ENCODE measurements around the gene CLDN7.

CLDN7 gene

DNA sequence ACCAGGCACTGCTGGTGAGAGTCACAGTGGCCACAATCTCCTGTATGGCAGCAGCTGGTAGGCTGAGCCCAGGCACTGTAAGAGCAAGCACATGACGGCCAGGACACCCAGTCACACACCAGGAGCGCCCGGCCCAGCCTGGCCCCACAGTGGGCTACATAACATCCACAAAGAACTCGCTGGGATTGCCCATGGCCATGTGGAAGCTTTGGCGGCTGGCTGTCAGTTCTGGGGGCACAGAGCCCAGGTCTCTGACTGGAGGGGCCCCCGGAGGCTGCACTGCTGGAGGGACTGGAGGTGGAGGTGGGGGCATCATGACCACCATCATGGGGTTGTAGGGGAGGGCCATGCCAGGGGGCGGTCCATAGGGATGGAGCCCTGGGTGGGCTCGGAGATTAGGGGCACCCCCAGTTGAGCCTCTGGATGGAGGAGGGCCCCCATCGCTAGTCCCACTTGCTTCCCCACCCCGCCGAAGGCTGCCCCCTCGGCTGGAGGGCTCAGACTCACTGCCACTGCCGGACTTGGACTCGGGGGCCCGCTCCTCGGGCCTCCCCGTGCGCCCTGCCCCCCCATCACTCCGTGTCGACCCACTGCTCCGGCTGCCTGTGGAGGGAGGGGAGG, 36.5 kb downstream of the CLDN7 start:
- Histone ChIP-seq H3K27me3 (replicated peaks; ENCODE audit: control insufficient read depth, insufficient read depth, low read length) (no peaks in the 10 kb centered on the region), H3K4me3 (replicated peaks; ENCODE audit: low read depth, low read length) (no peak overlapping the region)

DNA sequence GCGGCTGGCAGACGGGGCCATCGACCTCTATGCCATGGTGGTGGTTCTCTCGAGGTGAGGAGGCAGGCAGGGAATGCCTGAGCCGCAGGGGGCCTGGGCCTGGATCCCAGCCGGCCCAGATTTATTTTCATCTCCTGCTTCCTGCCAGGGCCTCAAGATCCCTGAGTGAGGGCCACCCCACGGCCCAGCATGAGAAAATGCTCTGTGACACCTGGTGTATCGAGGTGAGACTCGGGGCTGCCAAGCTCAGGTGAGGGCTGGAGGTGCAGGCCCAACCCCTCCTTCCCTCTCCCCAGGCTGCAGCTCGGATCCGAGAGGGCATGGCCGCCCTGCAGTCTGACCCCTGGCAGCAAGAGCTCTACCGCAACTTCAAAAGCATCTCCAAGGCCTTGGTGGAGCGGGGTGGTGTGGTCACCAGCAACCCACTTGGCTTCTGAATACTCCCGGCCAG, 37.6 kb downstream of the CLDN7 start:
- peaks cover 39% of the 10 kb centered on the region for H3K36me3 ChIP-seq (ENCODE audit: control insufficient read depth, insufficient read depth, low read length)
- TF ChIP-seq, protein P1, sequence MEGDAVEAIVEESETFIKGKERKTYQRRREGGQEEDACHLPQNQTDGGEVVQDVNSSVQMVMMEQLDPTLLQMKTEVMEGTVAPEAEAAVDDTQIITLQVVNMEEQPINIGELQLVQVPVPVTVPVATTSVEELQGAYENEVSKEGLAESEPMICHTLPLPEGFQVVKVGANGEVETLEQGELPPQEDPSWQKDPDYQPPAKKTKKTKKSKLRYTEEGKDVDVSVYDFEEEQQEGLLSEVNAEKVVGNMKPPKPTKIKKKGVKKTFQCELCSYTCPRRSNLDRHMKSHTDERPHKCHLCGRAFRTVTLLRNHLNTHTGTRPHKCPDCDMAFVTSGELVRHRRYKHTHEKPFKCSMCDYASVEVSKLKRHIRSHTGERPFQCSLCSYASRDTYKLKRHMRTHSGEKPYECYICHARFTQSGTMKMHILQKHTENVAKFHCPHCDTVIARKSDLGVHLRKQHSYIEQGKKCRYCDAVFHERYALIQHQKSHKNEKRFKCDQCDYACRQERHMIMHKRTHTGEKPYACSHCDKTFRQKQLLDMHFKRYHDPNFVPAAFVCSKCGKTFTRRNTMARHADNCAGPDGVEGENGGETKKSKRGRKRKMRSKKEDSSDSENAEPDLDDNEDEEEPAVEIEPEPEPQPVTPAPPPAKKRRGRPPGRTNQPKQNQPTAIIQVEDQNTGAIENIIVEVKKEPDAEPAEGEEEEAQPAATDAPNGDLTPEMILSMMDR (IDR thresholded peaks at IDR 0.05; ENCODE audit: insufficient read depth, low read length, poor library complexity, severe bottlenecking): no peak
- no peak for DNase-seq (ENCODE audit: extremely low read depth, insufficient read length)
- H3K4me3 ChIP-seq (replicated peaks; ENCODE audit: low read depth, low read length): no peak overlapping the region
- H3K27me3 ChIP-seq (replicated peaks; ENCODE audit: control insufficient read depth, insufficient read depth, low read length): no peaks in the 10 kb centered on the region

More for the DNA sequence above, 36.5 kb downstream of the CLDN7 start:
- peaks cover 48% of the 10 kb centered on the region for H3K36me3 ChIP-seq (ENCODE audit: control insufficient read depth, insufficient read depth, low read length)
- DNase-seq (ENCODE audit: extremely low read depth, insufficient read length): no peak
- TF ChIP-seq, protein P1 (IDR thresholded peaks at IDR 0.05; ENCODE audit: insufficient read depth, low read length, poor library complexity, severe bottlenecking): no peak

DNA sequence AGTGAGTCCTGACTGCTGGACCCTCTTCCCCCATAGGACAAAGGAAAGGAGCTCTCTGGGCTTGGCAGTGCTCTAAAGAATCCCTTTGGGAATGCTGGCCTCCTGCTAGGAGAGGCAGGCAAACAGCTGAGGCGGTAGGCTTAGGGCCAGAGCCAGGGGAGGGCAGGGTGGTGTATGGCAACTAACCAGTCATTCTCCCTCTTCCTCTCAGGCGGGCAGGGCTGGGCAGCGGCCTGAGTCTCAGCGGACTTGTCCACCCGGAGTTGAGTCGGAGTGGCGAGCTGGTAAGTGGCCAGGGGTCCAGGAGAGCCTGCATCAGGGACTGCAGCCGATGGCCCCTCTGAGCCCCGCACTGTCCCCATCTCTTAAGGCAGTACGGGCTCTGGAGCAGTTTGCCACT, 38.2 kb downstream of the CLDN7 start:
- H3K4me3 ChIP-seq (replicated peaks; ENCODE audit: low read depth, low read length): no peak overlapping the region
- TF ChIP-seq, protein P1 (IDR thresholded peaks at IDR 0.05; ENCODE audit: insufficient read depth, low read length, poor library complexity, severe bottlenecking): no peak

DNA sequence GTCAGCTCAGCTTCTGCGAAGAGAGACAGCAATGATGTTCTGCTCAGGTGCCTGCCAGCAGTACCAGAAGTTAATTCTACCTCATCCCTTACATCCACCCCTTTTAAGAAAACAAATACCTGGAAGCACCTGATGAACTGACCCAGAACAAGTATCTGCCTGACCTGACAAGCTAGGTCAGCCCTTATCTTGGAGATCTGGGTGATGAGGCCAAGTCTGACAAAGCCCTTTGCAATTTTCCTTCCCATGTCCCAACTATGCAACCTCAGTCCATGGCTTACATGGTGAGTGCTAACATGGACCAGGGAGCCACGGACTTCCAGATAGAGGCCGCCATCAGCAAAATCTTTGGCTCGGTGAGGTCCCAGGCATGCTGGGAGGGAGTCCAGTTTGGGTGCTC, 38.9 kb downstream of the CLDN7 start:
- no peak for DNase-seq (ENCODE audit: extremely low read depth, insufficient read length)
- Histone ChIP-seq H3K27me3 (replicated peaks; ENCODE audit: control insufficient read depth, insufficient read depth, low read length) (no peaks in the 10 kb centered on the region), H3K36me3 (ENCODE audit: control insufficient read depth, insufficient read depth, low read length) (peaks cover 32% of the 10 kb centered on the region), H3K4me3 (replicated peaks; ENCODE audit: low read depth, low read length) (no peak overlapping the region)
- TF ChIP-seq, protein P1 (IDR thresholded peaks at IDR 0.05; ENCODE audit: insufficient read depth, low read length, poor library complexity, severe bottlenecking): no peak

More for the DNA sequence above, 38.2 kb downstream of the CLDN7 start:
- H3K27me3 ChIP-seq (replicated peaks; ENCODE audit: control insufficient read depth, insufficient read depth, low read length): no peaks in the 10 kb centered on the region
- peaks cover 36% of the 10 kb centered on the region for H3K36me3 ChIP-seq (ENCODE audit: control insufficient read depth, insufficient read depth, low read length)
- no peak for DNase-seq (ENCODE audit: extremely low read depth, insufficient read length)

DNA sequence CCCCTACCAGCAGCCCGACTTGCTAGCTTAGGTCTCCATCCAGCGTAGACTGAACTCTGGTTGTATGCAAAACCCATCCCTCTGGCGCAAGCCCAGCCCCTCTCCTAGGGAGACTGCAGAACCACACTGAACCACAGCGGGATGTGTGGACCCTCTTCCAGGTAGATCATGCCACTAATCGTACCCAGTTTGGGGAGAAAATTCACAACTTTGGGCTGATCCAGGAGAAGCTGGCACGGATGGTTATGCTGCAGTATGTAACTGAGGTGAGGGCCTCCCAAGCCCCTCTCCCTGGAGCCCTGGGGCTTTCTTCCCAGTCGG, 39.3 kb downstream of the CLDN7 start:
- Histone ChIP-seq H3K36me3 (ENCODE audit: control insufficient read depth, insufficient read depth, low read length) (peaks cover 32% of the 10 kb centered on the region), H3K4me3 (replicated peaks; ENCODE audit: low read depth, low read length) (no peak overlapping the region), H3K27me3 (replicated peaks; ENCODE audit: control insufficient read depth, insufficient read depth, low read length) (no peaks in the 10 kb centered on the region)
- TF ChIP-seq, protein P1 (IDR thresholded peaks at IDR 0.05; ENCODE audit: insufficient read depth, low read length, poor library complexity, severe bottlenecking): no peak
- no peak for DNase-seq (ENCODE audit: extremely low read depth, insufficient read length)

Measured in GM06990 (cell line).